Stimulated activated CD8-positive, alpha-beta memory T cell treated with anti-CD3 and anti-CD28 coated beads, Interleukin-7, amount 100 ng/mL, for 4 hours (primary cell): ENCODE data around the gene ARFRP1.

Experiments used
- DNase-seq, 2 donors: peaks; one replicate each; pipeline ENCODE4 v3.0.0-alpha.2; 2020; ENCODE audit warnings: low read depth in 2 of 2

ARFRP1 gene

DNA sequence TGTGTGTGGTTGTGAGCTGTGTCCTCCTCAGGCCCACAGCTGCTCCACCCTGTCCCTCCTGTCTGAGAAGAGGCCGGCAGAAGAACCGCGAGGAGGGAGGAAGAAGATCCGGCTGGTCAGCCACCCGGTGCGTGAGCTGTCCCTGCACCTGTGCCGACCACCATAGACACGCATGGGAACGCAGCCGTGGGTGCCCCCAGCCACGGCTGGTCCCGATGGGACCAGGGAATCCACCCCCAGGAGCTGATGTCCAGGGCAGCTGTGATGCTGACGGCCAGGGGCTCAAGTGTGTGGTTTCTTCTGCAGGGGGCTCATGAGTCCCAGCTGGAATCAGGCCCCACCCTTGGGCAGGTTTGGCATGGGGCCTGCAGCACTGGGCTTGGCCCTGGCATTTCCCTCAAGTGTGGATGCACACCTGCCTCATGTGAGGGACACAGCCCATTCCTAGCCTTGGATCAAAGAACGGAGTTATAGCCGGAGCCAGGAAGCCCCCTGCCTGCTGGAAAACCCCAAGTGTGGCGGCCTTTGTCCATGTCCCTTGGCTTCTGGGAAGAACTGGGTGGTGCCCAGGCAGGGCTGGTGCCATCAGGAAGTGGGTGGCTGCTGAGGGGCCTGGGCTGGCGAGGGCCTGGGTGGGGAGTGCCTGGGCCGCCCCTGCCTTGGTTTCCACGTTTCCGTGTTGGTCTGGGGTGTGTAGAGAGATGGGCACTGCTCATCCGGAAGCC is 15.9 kb downstream of the ARFRP1 start:
- no peak for DNase-seq

GRCh38 chr20:63690898-63691710 is 16.7 kb downstream of the ARFRP1 start:
- DNase-seq: no peak

DNA sequence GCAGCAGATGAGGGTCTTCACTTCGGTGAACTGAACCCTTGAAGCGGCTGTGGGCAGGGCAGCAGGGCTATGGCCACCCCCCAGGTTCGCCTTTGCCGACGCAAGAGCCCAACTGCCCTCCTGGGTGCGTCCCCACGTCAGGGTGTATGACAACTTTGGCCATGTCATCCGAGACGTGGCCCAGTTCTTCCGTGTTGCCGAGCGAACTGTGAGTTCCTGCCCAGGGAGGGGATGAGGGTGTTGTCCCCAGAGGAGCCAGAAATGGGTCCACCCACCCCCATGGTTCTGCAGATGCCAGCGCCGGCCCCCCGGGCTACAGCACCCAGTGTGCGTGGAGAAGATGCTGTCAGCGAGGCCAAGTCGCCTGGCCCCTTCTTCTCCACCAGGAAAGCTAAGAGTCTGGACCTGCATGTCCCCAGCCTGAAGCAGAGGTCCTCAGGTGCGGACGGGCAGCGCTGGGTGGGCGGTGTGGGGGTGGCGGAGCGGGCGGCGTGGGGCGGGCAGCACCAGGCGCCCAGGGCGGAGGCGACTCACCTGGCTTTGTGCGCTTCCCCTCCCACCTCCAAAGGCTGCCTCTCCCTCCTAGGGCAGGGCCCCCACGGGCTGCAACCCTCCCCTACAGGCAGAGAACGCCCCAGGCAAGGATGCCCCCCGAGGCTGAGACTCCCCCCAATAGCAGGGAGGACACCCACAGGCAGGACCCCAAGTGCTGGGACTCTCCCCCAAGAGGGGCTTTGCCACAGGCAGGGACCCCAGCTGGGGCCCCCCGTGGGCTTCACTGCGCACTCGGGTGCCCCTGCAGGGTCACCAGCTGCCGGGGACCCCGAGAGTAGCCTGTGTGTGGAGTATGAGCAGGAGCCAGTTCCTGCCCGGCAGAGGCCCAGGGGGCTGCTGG is 17.5 kb downstream of the ARFRP1 start:
- no peak for DNase-seq

DNA sequence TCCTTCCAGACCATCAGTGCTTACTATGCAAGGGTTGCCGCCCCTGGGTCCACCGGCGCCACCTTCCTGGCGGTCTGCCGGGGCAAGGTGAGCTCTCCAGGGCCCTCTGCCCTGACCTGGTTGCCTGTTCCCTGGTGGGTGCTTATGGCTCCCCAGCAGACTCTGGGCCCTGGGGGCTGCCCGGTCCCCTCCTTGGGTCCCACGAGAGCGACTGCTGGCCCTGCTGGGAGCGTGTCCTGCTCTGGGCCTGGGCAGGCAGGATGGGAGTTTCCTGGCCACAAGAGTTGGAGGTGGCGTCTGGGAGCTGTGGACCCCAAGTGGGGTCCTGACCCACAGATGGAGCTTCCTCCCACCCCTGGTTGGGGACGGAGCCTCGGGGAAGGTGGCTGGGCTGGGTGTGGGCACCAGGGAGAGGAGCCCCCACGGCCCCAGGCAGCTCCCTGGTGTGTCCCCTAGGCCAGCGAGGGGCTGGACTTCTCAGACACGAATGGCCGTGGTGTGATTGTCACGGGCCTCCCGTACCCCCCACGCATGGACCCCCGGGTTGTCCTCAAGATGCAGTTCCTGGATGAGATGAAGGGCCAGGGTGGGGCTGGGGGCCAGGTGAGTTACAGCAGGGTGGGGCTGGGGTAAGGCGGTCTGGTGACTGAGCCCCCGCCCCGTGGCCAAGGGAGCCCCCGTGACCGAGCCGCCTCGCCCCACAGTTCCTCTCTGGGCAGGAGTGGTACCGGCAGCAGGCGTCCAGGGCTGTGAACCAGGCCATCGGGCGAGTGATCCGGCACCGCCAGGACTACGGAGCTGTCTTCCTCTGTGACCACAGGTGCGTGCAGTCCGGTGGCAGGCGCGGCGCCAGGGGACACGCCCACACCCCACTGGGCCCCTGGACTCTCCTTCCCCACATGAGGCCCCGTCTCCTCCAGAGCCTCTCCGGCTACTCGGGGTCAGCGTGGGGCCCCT is 18.5 kb downstream of the ARFRP1 start:
- DNase-seq: no peak

DNA sequence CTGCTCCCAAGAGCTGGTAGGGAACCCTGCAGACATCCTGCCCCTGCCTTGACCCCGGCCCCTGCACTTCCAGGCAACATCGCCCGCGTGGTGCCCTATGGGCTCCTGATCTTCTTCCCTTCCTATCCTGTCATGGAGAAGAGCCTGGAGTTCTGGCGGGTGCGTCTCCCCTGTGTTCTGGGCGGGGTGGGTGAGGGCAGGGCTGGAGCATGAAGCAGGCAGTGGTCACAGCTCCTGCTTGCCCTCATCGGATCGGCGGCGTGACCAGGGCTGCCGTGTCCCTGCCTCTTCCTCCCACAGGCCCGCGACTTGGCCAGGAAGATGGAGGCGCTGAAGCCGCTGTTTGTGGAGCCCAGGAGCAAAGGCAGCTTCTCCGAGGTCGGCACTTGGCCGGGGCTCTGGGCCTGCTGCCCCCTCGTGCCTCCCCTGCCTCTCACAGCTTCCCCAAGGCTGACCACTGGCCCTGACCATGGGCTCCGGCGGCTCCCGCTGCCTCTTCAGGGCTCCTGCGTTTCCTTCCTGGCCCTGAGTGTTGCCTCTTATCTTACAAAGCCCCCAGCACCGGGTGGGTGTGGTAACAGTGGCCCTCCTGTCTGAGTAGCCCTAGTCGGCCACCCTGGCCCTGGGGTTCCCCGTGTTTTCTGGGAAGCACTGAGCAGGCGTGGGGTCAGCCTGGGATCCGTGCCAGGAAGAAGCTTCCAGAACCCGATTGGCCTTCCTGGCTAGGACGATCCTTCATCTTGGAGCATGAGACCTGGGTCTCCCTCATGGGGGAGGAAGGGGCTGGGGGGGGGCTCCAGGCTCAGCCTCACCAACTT is 19.3 kb downstream of the ARFRP1 start:
- DNase-seq: no peak

DNA sequence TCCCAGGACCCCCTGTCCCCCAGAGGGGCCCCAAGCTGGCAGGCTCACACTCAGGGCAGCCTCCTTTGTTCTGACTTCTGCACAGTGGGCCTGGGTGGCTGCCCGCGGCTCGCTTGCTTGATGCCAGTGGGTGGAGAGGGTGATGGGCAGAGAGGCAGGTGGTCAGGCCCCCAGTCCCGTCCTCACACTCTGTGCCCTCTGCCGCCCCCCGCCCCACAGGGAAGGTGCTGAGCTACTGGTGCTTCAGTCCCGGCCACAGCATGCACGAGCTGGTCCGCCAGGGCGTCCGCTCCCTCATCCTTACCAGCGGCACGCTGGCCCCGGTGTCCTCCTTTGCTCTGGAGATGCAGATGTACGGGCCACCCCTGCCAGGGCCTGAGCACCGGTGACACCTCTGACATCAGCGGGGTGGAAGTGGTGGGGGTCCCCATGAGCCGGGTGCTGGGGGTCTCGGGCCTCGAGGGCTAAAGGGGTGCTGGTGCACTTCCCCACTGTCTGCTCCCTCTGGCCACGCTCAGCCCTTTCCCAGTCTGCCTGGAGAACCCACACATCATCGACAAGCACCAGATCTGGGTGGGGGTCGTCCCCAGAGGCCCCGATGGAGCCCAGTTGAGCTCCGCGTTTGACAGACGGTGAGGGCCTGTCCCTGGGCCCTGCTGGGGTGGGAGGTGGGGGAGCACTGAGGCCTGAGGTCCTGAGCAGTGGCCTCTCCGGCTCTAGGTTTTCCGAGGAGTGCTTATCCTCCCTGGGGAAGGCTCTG is 20.2 kb downstream of the ARFRP1 start:
- no peak for DNase-seq

GRCh38 chr20:63686492-63687321 is 21.1 kb downstream of the ARFRP1 start:
- peak; percentile 30 to 35 for DNase-seq

GRCh38 chr20:63686094-63686491 is 21.7 kb downstream of the ARFRP1 start:
- DNase-seq: no peak

DNA sequence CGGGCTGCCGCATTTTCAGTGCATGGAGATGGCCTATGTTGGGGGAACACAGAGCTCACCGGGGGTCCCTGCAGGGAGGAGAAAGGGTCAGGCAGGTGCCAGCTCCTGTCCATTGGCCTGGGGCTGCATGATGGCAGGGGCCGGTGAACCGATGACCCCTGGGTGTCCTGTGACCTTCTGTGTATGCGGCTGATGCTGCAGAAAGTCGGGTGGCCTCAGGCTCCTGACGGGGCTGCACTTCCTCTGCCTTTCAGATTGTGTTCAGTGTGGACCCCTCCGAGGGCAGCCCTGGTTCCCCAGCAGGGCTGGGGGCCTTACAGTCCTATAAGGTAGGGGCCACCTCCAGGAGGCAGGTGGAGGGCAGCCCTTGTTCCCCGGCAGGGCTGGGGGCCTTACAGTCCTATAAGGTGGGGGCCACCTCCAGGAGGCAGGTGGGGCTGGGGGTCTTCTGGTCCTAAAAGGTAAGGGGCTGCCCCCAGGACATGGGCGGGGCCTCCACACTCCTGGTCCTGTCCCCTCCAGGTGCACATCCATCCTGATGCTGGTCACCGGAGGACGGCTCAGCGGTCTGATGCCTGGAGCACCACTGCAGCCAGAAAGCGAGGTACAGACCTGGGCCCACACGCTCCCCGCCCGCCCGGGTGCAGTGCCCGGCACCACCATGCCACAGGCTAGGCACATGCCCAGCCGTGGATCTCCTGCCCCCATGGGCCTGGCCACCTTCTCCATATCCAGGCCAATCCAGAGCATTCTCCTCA is 22.3 kb downstream of the ARFRP1 start:
- DNase-seq: no peak

- no peak for DNase-seq
Observed at GRCh38 chr20:63682384-63683139, 25.2 kb downstream of the ARFRP1 start.

- DNase-seq: no peak
Observed at GRCh38 chr20:63681609-63682142, 26.1 kb downstream of the ARFRP1 start.

DNA sequence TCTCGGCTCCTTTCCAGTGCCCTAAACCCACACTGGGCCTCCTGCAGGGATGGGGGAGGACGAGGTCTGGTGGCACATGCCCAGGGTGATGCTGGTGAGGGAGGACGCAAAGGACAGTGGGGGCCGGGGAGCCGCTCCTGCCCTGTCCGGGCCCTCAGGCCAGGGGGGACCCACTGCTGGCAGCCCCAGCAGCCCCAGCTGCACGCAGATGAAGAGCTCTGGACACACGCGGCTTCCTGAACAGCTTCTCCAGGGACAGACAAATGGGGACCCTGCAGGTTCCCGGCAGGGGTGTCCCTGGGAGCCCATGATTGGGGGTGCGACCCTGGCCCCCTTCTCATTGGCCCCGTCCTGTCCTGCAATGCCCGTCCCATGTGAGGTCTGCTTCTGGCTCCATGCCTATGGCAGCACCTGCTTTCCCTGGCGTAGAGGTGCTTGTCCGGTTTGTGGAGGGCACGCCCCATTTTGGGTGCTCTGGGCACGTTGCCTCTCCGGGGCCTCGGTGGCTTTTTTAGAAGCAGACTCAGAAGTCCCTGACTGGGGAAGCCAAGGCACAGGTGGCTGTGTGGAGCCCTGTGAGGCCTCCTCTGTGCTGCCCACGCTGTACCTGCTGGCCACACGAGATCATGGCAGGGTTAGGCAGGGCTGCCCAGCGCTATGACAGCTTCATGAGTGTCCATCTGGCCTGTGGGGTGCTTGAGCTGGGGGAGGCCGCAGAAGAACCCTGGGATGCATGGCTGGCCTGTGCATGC is 26.7 kb downstream of the ARFRP1 start:
- DNase-seq: no peak

DNA sequence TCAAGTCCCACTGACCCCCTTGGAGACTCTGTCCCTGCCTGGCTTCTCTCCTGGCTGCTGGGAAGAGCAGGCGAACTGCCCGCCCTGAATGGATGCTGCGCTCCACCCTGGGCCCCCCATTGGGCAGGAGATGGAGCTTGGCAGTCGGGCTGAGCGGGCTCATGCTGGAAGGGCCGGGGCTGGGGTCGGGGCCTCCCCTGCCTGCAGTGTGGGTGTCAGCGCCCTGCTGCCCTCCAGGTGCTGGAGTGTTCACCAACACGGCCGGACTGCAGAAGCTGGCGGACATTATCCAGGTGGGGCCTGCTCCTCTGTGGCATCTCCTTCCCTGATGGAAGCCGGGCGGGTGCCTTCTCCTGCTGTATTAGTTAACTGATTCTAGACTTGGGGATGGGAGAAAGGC is 27.3 kb downstream of the ARFRP1 start:
- no peak for DNase-seq

DNA sequence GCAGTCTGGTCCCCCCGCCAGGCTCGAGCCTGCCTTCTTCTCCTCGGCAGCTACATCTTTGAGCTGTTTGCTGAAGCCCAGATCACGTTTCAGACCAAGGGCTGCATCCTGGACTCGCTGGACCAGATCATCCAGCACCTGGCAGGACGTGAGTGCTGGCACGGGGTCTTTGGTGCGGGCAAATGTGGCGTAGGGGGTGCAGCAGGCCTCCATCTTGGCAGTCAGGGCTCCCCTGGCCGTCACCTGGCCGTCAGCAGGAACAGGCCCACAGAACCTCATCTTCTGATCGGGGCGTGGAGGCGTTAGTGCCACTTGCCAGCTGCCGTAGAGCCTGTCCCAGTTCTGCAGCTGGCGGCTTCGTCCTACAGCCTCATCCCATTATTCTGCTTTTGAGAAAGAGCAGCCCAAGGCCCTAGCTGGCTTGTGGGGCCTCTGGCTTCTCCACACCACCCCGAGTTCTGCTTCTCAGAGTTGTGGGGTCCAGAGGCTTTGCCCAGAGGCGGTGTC is 27.9 kb downstream of the ARFRP1 start:
- DNase-seq: no peak

GRCh38 chr20:63678667-63679465 is 28.9 kb downstream of the ARFRP1 start:
- DNase-seq: no peak
